ENCODE results near the gene CLDN7.
A peak's percentile ranks its signal among the peaks of the same experiment; 100 is the strongest.

CLDN7 gene

GRCh38 chr17:7263801-7264078 is 1.5 kb upstream of the CLDN7 start:
- WGBS (ENCODE audit: insufficient coverage, insufficient read length), result no CpG with 5 or more reads among the region's 4 CpGs
- Histone ChIP-seq H3K4me3 (ENCODE audit: low read length) (peak overlapping the region; percentile 98; the same call in 1 of the 2 replicates), H3K36me3 (ENCODE audit: control insufficient read depth, insufficient read depth, low read length) (peaks cover 7% of the 10 kb centered on the region; the same call in 1 of the 2 replicates), H3K27me3 (ENCODE audit: control insufficient read depth, insufficient read depth, low read length) (no peaks in the 10 kb centered on the region), H3K4me1 (ENCODE audit: control insufficient read depth, insufficient read depth, low read length) (peaks cover 2% of the 10 kb centered on the region), H3K27ac (ENCODE audit: low read length) (no peak overlapping the region), H3K9me3 (ENCODE audit: control insufficient read depth, insufficient read depth, low read length) (no peaks in the 10 kb centered on the region)
- no peak for DNase-seq (ENCODE audit: low read depth, low spot score)

GRCh38 chr17:7262935-7263800 is 890 bp upstream of the CLDN7 start:
- H3K4me3 ChIP-seq (ENCODE audit: low read length), result peak overlapping the region; percentile 98; the same call in 1 of the 2 replicates
- H3K27ac ChIP-seq (ENCODE audit: low read length), result no peak overlapping the region
- peaks cover 8% of the 10 kb centered on the region; the same call in 1 of the 2 replicates for H3K36me3 ChIP-seq (ENCODE audit: control insufficient read depth, insufficient read depth, low read length)
- DNase-seq (ENCODE audit: low read depth, low spot score), result no peak
- WGBS (ENCODE audit: insufficient coverage, insufficient read length), result no CpG with 5 or more reads among the region's 26 CpGs
- peaks cover 2% of the 10 kb centered on the region for H3K4me1 ChIP-seq (ENCODE audit: control insufficient read depth, insufficient read depth, low read length)
- no peaks in the 10 kb centered on the region for H3K27me3 ChIP-seq (ENCODE audit: control insufficient read depth, insufficient read depth, low read length)
- H3K9me3 ChIP-seq (ENCODE audit: control insufficient read depth, insufficient read depth, low read length), result no peaks in the 10 kb centered on the region

GRCh38 chr17:7261379-7262191 is 693 bp downstream of the CLDN7 start:
- no CpG with 5 or more reads among the region's 71 CpGs for WGBS (ENCODE audit: insufficient coverage, insufficient read length)
- Histone ChIP-seq H3K9me3 (ENCODE audit: control insufficient read depth, insufficient read depth, low read length) (no peaks in the 10 kb centered on the region), H3K4me3 (ENCODE audit: low read length) (peak overlapping the region; percentile 98), H3K4me1 (ENCODE audit: control insufficient read depth, insufficient read depth, low read length) (peaks cover 2% of the 10 kb centered on the region), H3K27ac (ENCODE audit: low read length) (no peak overlapping the region), H3K27me3 (ENCODE audit: control insufficient read depth, insufficient read depth, low read length) (no peaks in the 10 kb centered on the region), H3K36me3 (ENCODE audit: control insufficient read depth, insufficient read depth, low read length) (peaks cover 8% of the 10 kb centered on the region; the same call in 1 of the 2 replicates)
- DNase-seq (ENCODE audit: low read depth, low spot score), result no peak

- no peak overlapping the region for H3K27ac ChIP-seq (ENCODE audit: low read length)
- H3K4me1 ChIP-seq (ENCODE audit: control insufficient read depth, insufficient read depth, low read length), result peaks cover 2% of the 10 kb centered on the region
- no peak for DNase-seq (ENCODE audit: low read depth, low spot score)
- peaks cover 11% of the 10 kb centered on the region; the same call in 1 of the 2 replicates for H3K36me3 ChIP-seq (ENCODE audit: control insufficient read depth, insufficient read depth, low read length)
- H3K9me3 ChIP-seq (ENCODE audit: control insufficient read depth, insufficient read depth, low read length), result no peaks in the 10 kb centered on the region
- WGBS (ENCODE audit: insufficient coverage, insufficient read length), result no CpG with 5 or more reads among the region's 54 CpGs
- H3K4me3 ChIP-seq (ENCODE audit: low read length), result peak overlapping the region; percentile 98
- H3K27me3 ChIP-seq (ENCODE audit: control insufficient read depth, insufficient read depth, low read length), result no peaks in the 10 kb centered on the region
Measured at GRCh38 chr17:7260651-7261378, 1.5 kb downstream of the CLDN7 start.

GRCh38 chr17:7260151-7260550 is 2.1 kb downstream of the CLDN7 start:
- no peak overlapping the region for H3K27ac ChIP-seq (ENCODE audit: low read length)

GRCh38 chr17:7259555-7259889 is 2.8 kb downstream of the CLDN7 start:
- Histone ChIP-seq H3K27ac (ENCODE audit: low read length) (no peak overlapping the region), H3K9me3 (ENCODE audit: control insufficient read depth, insufficient read depth, low read length) (no peaks in the 10 kb centered on the region), H3K4me3 (ENCODE audit: low read length) (no peak overlapping the region), H3K27me3 (ENCODE audit: control insufficient read depth, insufficient read depth, low read length) (no peaks in the 10 kb centered on the region), H3K36me3 (ENCODE audit: control insufficient read depth, insufficient read depth, low read length) (peaks cover 13% of the 10 kb centered on the region; the same call in 1 of the 2 replicates), H3K4me1 (ENCODE audit: control insufficient read depth, insufficient read depth, low read length) (peaks cover 2% of the 10 kb centered on the region)
- no CpG with 5 or more reads among the region's 6 CpGs for WGBS (ENCODE audit: insufficient coverage, insufficient read length)
- DNase-seq (ENCODE audit: low read depth, low spot score), result no peak

More at GRCh38 chr17:7260151-7260550, 2.1 kb downstream of the CLDN7 start:
- DNase-seq (ENCODE audit: low read depth, low spot score), result no peak
- H3K9me3 ChIP-seq (ENCODE audit: control insufficient read depth, insufficient read depth, low read length), result no peaks in the 10 kb centered on the region
- peaks cover 11% of the 10 kb centered on the region; the same call in 1 of the 2 replicates for H3K36me3 ChIP-seq (ENCODE audit: control insufficient read depth, insufficient read depth, low read length)
- peaks cover 2% of the 10 kb centered on the region for H3K4me1 ChIP-seq (ENCODE audit: control insufficient read depth, insufficient read depth, low read length)
- H3K4me3 ChIP-seq (ENCODE audit: low read length), result no peak overlapping the region; the same call in 1 of the 2 replicates
- no CpG with 5 or more reads among the region's 4 CpGs for whole genome bisulfite sequencing (ENCODE audit: insufficient coverage, insufficient read length)
- H3K27me3 ChIP-seq (ENCODE audit: control insufficient read depth, insufficient read depth, low read length), result no peaks in the 10 kb centered on the region

GRCh38 chr17:7258731-7259554 is 3.3 kb downstream of the CLDN7 start:
- H3K36me3 ChIP-seq (ENCODE audit: control insufficient read depth, insufficient read depth, low read length), result peaks cover 14% of the 10 kb centered on the region; the same call in 1 of the 2 replicates
- H3K27me3 ChIP-seq (ENCODE audit: control insufficient read depth, insufficient read depth, low read length), result no peaks in the 10 kb centered on the region
- H3K27ac ChIP-seq (ENCODE audit: low read length), result no peak overlapping the region

GRCh38 chr17:7256766-7257456 is 5.4 kb downstream of the CLDN7 start:
- H3K27ac ChIP-seq (ENCODE audit: low read length), result no peak overlapping the region
- H3K36me3 ChIP-seq (ENCODE audit: control insufficient read depth, insufficient read depth, low read length), result peaks cover 14% of the 10 kb centered on the region; the same call in 1 of the 2 replicates
- H3K4me3 ChIP-seq (ENCODE audit: low read length), result no peak overlapping the region
- H3K27me3 ChIP-seq (ENCODE audit: control insufficient read depth, insufficient read depth, low read length), result no peaks in the 10 kb centered on the region
- no peaks in the 10 kb centered on the region for H3K9me3 ChIP-seq (ENCODE audit: control insufficient read depth, insufficient read depth, low read length)
- no CpG with 5 or more reads among the region's 8 CpGs for WGBS (ENCODE audit: insufficient coverage, insufficient read length)
- no peak for DNase-seq (ENCODE audit: low read depth, low spot score)
- H3K4me1 ChIP-seq (ENCODE audit: control insufficient read depth, insufficient read depth, low read length), result no peaks in the 10 kb centered on the region; the same call in 1 of the 2 replicates

More at GRCh38 chr17:7258731-7259554, 3.3 kb downstream of the CLDN7 start:
- Histone ChIP-seq H3K4me3 (ENCODE audit: low read length) (no peak overlapping the region), H3K4me1 (ENCODE audit: control insufficient read depth, insufficient read depth, low read length) (peaks cover 2% of the 10 kb centered on the region), H3K9me3 (ENCODE audit: control insufficient read depth, insufficient read depth, low read length) (no peaks in the 10 kb centered on the region)
- no peak for DNase-seq (ENCODE audit: low read depth, low spot score)
- no CpG with 5 or more reads among the region's 7 CpGs for WGBS (ENCODE audit: insufficient coverage, insufficient read length)

- H3K36me3 ChIP-seq (ENCODE audit: control insufficient read depth, insufficient read depth, low read length), result peaks cover 14% of the 10 kb centered on the region; the same call in 1 of the 2 replicates
- H3K4me1 ChIP-seq (ENCODE audit: control insufficient read depth, insufficient read depth, low read length), result no peaks in the 10 kb centered on the region
- H3K27ac ChIP-seq (ENCODE audit: low read length), result no peak overlapping the region
- WGBS (ENCODE audit: insufficient coverage, insufficient read length), result no CpG with 5 or more reads among the region's 4 CpGs
- no peaks in the 10 kb centered on the region for H3K27me3 ChIP-seq (ENCODE audit: control insufficient read depth, insufficient read depth, low read length)
- H3K4me3 ChIP-seq (ENCODE audit: low read length), result no peak overlapping the region
- DNase-seq (ENCODE audit: low read depth, low spot score), result no peak
- H3K9me3 ChIP-seq (ENCODE audit: control insufficient read depth, insufficient read depth, low read length), result no peaks in the 10 kb centered on the region
Measured at GRCh38 chr17:7254511-7254910, 7.8 kb downstream of the CLDN7 start.
